Measurements from ENCODE around the gene TPD52L2.
"Not testable (repeated sequence)": the region's sequence is repeated elsewhere in the genome, so short reads cannot be mapped to it uniquely, and the experiment has no call there.

TPD52L2 gene

DNA sequence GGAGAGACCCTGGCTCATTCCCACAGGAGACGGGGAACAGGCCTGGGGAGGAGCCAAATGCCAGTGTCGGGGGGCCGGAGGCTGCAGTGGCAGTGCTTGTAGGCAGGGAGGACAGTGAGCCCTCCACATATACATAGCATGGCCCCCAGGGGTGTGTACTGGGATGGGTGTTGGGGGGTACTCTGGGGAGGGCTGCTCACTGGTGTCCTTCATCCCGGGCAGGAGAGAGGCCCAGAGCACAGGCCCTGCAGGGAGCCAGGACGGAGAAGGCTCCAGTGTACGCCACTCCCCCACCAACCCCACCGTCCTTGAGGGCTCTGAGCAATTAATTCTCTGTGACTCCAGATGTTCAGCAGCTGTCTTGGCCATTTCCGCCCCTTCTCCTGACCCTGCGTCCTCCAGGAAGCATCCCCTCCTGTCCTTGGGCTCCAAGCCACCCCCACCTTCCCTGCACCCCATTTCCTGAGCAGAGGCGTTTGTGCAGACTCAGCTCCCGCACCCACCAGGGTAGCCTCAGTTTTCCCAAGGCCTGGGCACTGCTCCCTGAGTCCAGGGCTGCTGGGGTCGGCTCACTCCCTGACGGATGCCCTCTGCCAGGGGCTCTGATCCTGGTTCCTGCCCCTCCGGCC, 7.2 kb upstream of the TPD52L2 start:
- DNase-seq: no peak

DNA sequence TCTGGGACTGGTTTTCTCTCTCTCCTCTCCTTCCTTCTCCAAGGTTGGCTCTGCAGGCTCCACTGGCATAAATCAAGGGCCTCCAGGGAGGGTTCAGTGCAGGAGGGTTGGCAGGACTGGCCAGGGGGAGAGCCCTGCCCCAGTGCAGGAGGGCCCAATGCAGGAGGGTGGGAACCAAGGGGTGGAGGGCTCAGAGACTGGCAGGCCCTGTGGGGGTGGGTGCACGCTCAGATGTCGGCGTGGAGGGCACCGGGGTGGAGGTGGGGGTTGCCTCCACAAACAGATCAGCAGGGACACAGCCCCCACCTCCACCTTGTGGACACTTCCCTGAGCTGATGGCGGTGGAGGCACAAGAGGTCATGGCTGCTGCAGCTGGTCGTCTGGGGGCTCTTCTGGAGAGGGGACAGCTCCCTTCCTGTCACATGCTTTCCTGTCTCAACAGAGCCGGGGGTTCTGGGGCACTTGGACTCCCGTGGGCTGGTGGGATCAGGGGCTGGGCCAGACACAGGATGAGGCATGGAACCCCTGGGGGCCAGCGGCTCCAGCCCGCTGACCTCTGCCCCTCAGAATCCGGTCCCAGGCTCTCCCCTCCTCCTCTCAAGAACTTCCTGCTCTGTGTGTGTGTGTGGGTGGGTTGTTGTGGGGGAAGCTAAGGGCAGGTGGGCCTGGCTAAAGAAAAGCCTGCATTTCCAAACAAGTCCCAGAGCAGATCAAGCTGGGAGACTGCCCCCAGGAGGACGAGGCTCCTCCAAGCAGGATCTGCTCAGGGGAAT, 6.5 kb upstream of the TPD52L2 start:
- DNase-seq: no peak

DNA sequence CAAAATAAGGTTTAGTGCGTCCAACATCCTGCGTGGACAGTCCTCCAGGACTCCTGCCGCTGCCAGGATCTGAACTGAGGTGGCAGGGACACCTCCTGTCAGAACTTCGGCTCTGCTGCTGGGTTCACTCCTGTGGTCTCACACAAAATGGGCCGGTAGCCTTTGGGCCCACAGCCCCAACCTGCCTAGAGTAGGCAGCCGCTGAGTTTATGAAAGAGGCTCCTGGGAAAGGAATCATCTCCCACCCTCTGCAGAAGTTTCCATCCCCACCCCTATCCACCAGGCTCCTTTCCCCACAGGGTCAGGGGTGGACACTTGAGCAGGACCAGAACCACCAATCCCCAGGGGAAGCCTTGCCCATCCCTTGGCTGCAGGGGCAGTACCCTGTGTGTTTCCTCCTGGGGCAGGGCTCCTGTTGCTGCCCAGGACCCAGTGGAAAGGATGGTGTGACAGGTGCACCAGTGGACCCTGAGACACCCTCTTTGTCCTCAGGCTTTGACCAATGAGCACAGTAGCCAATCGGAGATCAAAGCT, 5.8 kb upstream of the TPD52L2 start:
- DNase-seq: no peak

DNA sequence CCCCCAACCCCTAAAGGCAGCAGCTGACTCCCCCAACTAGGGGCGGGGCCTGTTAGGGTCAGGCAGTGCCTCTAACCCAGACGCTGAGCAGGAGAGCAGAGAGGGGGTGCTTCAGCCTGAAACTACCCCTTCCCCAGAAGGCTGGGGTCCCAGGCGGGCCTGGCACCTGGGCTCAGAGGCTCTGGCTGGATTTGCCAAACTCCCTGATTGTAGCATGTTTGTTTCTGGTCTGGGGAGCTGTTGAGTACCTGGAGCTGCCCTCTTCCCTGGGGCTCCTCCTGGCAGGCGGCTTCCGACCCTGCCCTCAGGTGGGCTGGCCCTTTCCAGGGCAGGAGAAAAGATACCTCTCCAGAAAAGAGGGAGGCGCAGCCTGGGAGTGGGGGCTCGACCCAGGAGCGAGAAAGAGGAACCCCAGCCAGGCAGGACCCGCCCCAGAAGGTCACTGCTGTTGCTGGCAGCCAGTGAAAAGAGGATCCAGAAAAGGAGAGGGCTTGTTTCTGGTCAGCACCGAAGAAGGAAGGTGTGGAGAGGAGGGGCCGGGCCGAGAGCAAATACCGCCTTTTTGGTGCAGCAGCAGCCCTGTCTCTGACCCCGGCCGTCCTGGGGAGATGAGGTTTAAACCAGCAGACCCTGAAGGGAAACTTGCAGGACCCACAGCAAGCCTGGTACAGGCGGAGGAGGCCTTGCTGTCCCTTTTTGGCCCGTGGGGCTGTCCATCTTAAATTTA, 4.6 kb upstream of the TPD52L2 start:
- no peak for DNase-seq

DNA sequence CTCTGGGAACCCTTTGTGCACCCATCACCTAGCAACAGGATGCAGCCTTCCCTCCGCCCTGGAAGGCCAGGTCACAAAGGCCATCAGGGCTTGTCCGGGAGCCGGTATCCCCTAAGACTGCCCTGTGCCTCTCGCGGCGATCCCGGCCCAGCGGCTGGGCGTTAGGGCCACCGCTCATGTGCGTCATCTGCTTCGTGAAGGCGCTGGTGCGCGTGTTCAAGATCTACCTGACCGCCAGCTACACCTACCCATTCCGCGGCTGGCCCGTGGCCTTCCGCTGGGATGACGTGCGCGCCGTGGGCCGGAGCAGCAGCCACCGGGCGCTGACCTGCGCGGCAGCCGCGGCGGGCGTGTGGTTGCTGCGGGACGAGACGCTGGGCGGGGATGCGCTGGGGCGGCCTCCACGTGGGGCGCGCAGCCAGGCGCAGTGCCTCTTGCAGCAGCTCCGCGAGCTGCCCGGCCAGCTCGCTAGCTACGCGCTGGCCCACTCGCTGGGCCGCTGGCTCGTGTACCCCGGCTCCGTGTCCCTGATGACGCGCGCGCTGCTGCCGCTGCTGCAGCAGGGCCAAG, 3.6 kb upstream of the TPD52L2 start, which contains the start of gene ABHD16B:
ABHD16B (plus strand) TSS at position 134 of the 570 bp plus-strand sequence; CDS start at position 177, 43 bp downstream.
- DNase-seq: no peak

DNA sequence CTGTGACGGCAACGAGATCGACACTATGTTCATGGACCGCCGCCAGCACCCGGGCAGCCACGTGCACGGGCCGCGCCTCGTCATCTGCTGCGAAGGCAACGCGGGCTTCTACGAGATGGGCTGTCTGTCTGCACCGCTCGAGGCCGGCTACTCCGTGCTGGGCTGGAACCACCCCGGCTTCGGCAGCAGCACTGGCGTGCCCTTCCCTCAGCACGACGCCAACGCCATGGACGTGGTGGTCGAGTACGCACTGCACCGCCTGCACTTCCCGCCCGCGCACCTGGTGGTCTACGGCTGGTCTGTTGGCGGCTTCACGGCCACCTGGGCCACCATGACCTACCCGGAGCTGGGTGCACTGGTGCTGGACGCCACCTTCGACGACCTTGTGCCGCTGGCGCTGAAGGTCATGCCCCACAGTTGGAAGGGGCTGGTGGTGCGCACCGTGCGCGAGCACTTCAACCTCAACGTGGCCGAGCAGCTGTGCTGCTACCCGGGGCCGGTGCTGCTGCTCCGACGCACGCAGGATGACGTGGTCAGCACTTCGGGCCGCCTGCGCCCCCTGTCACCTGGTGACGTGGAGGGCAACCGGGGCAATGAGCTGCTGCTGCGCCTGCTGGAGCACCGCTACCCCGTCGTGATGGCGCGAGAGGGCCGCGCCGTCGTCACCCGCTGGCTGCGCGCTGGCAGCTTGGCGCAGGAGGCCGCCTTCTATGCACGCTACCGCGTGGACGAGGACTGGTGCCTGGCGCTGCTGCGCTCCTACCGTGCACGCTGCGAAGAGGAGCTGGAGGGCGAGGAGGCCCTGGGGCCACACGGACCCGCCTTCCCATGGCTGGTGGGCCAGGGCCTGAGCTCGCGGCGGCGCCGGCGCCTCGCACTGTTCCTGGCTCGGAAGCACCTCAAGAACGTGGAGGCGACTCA, 2.8 kb upstream of the TPD52L2 start:
- no peak for DNase-seq

DNA sequence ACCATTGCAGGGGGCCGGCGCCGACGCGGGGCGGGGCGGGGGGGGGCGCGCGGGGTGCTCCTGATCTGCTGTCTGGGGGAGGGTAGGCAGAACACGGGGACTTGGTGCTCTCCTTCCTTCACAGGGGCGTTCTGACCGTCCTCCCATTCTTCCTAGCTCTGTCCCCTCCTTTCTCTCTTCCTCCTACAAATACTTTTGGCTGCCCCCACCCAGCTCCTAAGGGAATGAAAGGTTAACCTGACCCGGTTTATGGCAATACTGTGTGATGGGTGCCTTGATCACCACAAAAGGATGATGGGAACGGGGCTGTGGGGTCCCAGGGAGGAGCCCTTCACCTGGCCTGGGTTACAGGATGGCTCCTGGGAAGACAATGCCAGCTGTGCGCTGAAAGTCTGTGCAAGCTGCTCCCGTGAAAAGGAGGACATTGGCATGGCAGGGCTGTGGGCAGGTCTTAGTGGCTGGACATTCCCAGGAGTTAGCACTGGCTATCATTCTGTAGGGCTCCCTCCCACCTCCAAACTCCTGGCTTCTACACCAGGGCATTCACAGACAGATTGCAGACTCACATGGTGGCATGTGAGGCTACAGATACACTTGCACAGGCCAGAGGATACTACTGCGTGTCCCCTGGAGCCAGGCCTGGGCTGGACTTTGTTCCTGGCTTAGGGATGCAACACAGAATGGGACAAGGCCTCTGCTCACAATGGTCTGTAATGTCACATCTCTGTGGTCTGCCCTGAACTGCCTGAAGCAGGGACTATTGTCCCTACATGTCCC, 1.9 kb upstream of the TPD52L2 start:
- no peak for DNase-seq

DNA sequence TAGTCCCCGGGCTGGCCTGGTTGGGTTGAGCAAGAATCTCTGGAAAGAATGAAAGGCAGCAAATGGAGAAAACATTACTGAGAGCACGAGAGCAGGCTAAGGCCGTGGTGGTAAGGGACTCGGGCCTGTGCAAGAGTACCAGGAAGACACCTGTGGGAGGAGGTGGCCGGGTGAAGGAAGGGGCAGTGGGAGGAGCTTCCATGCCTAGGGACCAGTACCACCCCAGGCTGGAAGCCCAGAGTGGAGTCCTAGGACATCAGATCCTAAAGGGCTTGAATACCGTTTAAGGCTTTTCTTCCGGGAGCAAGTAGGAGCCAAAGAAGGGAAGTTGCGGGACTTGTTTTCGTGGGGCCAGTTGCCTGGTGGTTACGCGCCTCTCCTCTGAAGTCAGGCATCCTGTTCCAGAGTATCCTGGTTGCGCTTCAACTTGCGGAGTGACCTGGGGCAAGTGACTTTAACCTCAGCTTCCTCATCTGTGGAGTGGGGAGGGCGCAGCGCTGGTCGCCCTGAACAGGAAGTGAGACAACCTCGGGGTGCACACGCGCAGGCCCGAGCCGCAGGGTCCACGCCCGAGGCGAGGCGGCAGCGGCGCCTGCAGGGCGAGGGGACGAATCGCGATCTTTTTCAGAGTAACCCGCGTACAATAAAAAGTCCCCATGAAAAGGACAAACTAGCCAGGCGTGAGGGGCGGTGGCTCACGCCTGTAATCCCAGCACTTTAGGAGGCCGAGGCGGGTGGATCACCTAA, 1.1 kb upstream of the TPD52L2 start:
- peak; percentile 71 for DNase-seq

DNA sequence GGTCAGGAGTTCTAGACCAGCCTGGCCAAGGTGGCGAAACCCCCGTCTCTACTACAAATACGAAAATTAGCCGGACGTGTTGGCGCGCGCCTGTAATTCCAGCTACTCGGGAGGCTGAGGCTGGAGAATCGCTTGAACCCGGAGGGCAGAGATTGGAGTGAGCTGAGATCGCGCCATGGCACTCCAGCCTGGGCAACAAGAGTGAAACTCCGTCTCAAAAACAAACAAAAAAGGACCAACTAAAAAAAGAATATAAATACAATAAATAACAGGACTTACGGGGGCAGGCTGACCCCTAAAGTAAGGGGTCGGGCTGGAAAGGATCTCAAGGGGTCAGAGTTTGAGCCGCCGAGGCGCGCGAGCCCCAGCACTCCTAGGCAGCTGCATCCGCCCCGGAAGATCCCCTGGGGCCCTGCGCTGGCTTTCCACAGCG, 509 bp upstream of the TPD52L2 start:
- DNase-seq: no peak

DNA sequence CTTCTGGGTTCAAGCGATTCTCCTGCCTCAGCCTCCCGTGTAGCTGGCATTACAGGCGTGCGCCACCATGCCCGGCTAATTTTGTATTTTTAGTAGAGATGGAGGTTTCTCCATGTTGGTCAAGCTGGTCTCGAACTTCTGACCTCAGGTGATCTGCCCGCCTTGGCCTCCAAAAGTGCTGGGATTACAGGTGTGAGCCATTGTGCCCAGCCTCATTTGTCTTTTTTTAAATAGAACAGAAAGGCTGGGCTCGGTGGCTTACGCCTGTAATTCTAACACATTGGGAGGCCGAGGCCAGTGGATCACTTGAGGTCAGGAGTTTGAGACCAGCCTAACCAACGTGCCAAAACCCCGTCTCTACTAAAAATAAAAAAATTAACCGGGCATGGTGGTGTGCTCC, 2.0 kb downstream of the TPD52L2 start:
- not testable (repeated sequence) for DNase-seq

DNA sequence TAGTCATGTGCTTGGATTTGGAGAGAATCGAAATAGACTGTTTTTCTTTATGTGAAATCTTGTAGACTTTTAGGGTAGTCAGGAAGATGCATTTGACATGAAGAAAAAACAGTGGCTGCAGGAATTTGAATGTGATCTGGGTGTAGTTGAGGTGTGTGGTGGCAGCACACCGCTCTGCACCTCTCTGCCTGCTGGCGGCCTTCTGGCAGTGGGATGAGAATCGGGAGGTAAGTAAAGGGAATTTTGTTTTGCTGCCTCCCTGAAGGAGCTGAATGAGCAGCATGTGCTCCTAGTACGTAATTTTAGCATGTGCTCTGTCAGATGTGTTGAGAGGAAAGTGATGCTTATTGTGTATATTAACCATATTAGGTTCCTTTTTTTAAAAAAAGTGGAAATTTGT, 3.2 kb downstream of the TPD52L2 start:
- DNase-seq: no peak

DNA sequence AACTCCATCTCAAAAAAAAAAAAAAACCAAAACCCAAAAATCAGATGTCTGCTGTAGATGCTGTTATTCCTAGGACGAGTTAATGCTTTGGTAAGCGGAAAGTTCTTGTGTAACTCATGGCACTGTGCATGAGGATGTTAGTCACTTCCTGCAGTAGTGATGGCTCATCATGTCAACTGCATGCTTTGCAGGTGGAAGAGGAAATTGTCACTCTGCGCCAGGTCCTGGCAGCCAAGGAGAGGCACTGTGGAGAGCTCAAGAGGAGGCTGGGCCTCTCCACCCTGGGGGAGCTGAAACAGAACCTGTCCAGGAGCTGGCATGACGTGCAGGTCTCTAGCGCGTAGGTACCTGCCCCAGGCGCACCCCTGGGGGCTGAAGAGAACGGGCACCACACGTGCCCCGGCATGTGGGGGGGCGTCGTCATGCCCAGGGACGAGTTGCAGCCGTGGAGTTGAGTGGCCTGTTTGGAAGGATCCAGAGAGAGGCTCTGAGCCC, 8.5 kb downstream of the TPD52L2 start:
- no peak for DNase-seq

DNA sequence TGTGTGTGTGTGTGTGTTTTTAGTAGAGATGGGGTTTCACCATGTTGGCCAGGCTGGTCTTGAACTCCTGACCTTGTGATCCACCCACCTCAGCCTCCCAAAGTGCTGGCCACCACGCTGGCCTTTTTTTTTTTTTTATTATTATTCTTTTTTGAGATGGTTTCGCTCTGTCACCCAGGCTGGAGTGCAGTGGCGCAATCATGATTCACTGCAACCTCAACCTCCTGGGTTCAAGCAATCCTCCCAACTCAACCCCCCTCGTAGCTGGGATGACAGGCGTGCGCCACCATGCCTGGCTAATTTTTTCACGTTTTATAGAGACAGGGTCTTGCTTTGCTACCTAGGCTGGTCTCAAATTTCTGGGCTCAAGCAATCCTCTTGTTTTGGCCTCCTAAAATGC, 9.2 kb downstream of the TPD52L2 start:
- DNase-seq: not testable (repeated sequence)

DNA sequence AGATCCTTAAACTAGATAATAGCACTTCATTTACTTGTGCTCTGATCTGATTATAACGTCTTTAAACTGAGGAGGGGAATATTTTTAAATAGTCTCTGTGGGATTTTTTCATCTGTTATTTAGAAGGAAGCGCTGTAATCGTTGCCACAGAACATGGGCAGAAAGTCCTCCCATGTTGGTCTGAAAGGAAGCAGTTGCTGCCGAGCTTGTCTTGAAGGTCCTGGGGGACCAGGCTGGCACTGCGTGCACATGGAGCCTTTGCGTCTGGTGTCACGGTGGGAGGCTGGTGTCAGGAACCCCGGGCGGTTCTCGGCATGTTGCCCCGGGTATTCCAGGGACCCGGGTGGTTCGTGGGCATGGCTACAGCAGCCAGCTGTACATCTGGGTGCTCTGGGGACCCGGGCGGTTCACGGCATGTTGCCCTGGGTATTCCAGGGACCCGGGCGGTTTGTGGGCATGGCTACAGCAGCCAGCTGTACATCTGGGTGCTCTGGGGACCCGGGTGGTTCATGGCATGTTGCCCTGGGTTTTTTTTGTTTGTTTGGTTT, 11.5 kb downstream of the TPD52L2 start:
- no peak for DNase-seq

DNA sequence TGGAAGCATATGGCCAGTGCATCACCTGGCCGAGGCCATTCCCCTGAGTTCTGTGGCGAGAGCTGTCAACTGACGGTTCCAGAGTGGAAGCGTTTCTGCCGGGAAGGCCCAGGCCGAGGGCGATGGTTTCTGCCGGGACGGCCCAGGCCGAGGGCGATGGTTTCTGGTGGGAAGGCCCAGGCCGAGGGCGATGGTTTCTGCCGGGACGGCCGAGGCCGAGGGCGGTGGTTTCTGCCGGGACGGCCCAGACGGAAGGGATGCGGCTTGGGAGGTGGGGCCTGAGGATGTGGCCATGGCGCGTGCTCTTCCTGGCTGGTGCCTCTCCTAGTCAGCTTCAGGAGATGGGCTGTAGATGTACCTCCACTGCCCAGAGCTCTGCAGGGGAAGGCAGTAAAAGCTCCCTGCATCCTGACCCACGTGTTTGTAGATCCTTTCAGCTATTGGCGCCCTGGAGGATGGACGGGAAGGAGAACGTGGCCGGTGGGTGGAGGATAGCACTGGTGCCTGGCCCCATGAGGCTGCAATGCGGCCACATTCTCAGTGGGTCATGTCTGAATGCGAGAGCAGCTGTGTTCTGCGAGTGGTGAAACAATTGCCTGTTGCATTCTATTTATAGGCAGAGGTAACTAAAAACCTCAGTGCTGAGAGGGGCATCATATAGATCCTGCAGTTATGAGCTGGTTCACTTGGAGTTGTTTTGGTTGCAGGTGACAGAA, 12.8 kb downstream of the TPD52L2 start:
- no peak for DNase-seq

DNA sequence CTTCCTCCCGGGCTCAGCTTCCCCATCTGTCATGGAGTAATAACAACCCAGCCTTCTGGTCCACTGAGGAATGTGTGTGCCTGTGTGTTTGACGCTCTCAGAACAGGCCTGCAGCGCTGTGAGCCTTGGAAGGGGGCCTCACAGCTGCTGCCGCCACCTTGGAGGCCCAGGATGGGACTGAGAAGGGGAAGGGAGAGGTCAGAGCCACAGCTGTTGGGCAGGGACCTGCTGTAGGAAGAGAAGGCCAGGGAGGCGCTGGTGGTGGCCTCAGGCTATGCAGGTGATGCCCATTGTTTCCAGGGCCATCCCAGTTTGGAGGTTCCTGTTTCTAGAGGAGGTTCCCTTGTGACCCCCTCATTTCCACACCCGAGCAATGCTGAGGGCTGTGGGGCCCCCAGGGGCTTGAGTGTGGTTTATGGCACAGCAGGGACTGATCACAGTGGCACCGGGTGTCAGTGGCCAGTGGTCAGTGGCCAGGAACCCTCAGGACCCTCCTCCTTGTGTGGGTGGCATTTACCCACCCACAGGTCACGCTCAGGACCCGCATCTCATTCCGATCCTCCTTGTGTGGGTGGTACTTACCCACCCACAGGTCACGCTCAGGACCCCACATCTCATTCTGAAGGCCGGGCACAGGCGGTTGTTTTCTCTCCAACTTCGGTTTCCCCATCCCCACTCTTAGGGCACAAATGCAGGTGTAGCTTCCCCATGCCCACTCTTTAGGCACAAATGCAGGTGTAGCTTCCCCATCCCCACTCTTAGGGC, 14.0 kb downstream of the TPD52L2 start:
- no peak for DNase-seq

DNA sequence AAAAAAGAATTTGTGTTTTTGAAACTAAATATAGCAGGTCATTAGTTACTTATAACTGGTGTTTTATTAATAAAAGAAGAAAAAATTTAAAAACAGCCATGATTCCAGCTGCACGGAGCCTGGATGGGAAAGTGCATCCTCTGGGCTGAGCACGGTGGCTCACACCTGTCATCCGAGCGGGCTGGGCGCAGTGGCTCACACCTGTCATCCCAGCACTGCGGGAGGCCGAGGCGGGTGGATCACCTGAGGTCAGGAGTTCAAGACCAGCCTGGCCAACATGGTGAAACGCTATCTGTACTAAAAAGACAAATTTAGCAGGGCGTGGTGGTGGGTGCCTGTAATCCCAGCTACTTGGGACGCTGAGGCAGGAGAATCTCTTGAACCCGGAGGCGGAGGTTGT, 15.8 kb downstream of the TPD52L2 start:
- not testable (repeated sequence) for DNase-seq

DNA sequence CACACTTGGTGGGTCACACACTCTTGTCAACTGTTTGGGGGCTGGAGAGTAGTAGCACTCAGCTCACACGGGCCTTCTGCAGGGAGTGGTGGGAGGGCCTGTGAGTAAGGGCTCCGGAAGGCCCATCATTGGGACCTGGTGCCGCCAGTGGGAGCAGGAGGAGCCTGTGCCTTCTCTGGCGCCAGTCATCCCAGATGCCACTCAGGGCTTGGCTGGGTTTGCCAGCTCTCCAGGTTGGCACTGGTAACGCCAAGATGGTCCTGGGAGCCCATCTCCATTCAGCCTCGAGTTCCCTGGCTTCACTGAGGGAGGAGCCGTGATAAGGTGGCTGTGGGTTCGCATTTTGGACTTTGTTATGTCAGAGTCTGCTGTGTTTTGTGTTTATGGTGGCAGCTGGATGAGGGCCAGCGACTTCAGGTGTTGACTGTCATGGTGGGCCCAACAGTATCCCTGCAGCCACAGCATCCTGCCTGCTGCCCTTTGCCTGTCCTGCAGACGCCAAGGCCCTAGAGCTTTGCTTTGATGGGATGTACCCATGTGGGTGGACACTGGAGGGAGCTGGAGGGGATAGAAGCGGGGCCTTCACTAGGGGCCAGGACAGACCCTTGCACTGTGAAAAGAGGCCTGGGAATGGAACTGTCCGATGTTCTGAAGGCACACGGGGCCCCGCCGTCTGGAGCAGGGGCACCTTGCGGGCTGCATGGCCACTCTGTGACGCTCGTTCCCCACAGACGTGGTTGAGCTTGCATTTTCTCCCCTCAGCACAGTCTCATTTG, 16.6 kb downstream of the TPD52L2 start:
- DNase-seq: no peak

Measured in NCI-H510A (cell line).